OCI-LY1 (cell line): ENCODE data around the gene P3H3.

Source experiments
- H2AFZ ChIP-seq: fragments of 200-600 bp; sonication (generic), shearing (Covaris generic); 2 replicates; pipeline ENCODE4 v1.6.0; 2014; ENCODE audit warnings: antibody characterized with exemption, mild to moderate bottlenecking, low read length
- H3F3A ChIP-seq: fragments of 200-600 bp; sonication (generic), shearing (Covaris generic); 2 replicates; pipeline ENCODE4 v1.6.0; 2014; ENCODE audit warnings: mild to moderate bottlenecking, antibody characterized with exemption, low read length, moderate library complexity; ENCODE audit not compliant: insufficient read depth
- H3K27ac ChIP-seq: fragments of 200-600 bp; sonication (generic); 2 replicates; pipeline ENCODE4 v1.5.1; 2014; ENCODE audit warnings: low read length, mixed run types, mild to moderate bottlenecking, low read depth; ENCODE audit not compliant: poor library complexity, severe bottlenecking
- H3K27me3 ChIP-seq: fragments of 200-600 bp; sonication (generic); 2 replicates; pipeline ENCODE4 v1.6.0; 2014; ENCODE audit warnings: antibody characterized with exemption, mild to moderate bottlenecking, low read length, moderate library complexity; ENCODE audit not compliant: insufficient read depth
- H3K36me3 ChIP-seq: fragments of 200-600 bp; sonication (generic); 2 replicates; pipeline ENCODE4 v1.6.1; 2014; ENCODE audit warnings: mild to moderate bottlenecking, antibody characterized with exemption, low read length, moderate library complexity, mixed read lengths; ENCODE audit not compliant: insufficient read depth
- H3K4me1 ChIP-seq: fragments of 200-600 bp; sonication (generic); 2 replicates; pipeline ENCODE4 v1.5.1; 2014; ENCODE audit warnings: mild to moderate bottlenecking, low read length, moderate library complexity; ENCODE audit not compliant: insufficient read depth, severe bottlenecking
- H3K4me2 ChIP-seq: fragments of 200-600 bp; sonication (generic), shearing (Covaris generic); 2 replicates; pipeline ENCODE4 v1.6.1; 2014; ENCODE audit warnings: low read length
- H3K4me3 ChIP-seq: fragments of 200-600 bp; sonication (generic); 2 replicates; pipeline ENCODE4 v1.5.1; 2014; ENCODE audit warnings: low read length, low read depth, mild to moderate bottlenecking, mixed read lengths; ENCODE audit not compliant: poor library complexity, severe bottlenecking
- H3K79me2 ChIP-seq: fragments of 200-600 bp; shearing (Covaris generic); 2 replicates; pipeline ENCODE4 v1.6.1; 2016; ENCODE audit warnings: mixed run types, low read length, mixed read lengths; ENCODE audit not compliant: insufficient read depth
- H3K9ac ChIP-seq: fragments of 200-600 bp; sonication (generic), shearing (Covaris generic); 2 replicates; pipeline ENCODE4 v1.6.1; 2014; ENCODE audit warnings: mild to moderate bottlenecking, low read length, mixed read lengths
- H3K9me2 ChIP-seq: fragments of 200-600 bp; sonication (generic), shearing (Covaris generic); 2 replicates; pipeline ENCODE4 v1.6.1; 2014; ENCODE audit warnings: low read depth, mild to moderate bottlenecking, low read length, mixed read lengths
- H3K9me3 ChIP-seq: fragments of 200-600 bp; shearing (Covaris generic); 2 replicates; pipeline ENCODE4 v1.6.1; 2014; ENCODE audit warnings: low read length, mixed read lengths
- H4K20me1 ChIP-seq: fragments of 200-600 bp; sonication (generic), shearing (Covaris generic); 2 replicates; pipeline ENCODE4 v1.6.0; 2016; ENCODE audit warnings: mild to moderate bottlenecking, low read length; ENCODE audit not compliant: insufficient read depth
- EZH2 ChIP-seq: fragments of 200-600 bp; sonication (generic), shearing (Covaris generic); IDR thresholded peaks from 2 replicates; pipeline ENCODE4 v1.8.0; 2017; ENCODE audit warnings: borderline replicate concordance, mixed run types, mild to moderate bottlenecking, antibody characterized with exemption, low read length, moderate library complexity, mixed read lengths
- TF ChIP-seq, protein P1 (sequence below): fragments of 200-600 bp; sonication (generic), shearing (Covaris generic); IDR thresholded peaks from 2 replicates; pipeline ENCODE4 v1.5.1; 2017; ENCODE audit warnings: mild to moderate bottlenecking, antibody characterized with exemption, low read length, moderate library complexity, mixed read lengths

Gene P3H3

DNA sequence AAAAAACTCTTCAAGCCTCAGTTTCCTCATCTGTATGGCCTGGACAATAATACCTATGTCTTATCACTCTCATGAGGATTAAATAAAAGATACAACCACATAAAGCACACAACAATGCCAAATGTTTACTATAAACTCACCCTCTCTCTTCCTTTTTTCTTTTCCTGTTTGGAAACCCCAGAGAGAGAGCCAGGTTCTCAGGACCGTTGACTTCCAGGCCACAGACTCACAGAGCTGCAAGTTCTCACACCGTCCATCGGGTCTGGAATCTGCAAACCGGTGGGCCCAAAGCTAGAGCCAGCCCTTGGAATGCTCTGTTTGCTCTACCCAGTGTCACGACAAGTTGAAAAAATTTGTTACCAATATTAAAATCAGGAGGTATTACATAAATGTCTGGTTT is 43.4 kb upstream of the P3H3 start:
- H3K4me2 ChIP-seq = no peak overlapping the region
- no peaks in the 10 kb centered on the region for H4K20me1 ChIP-seq
- no peaks in the 10 kb centered on the region for H3K9me3 ChIP-seq
- no peak overlapping the region for H2AFZ ChIP-seq
- peaks cover 2% of the 10 kb centered on the region; the same call in 1 of the 2 replicates for H3K27me3 ChIP-seq
- no peaks in the 10 kb centered on the region for H3K36me3 ChIP-seq
- no peaks in the 10 kb centered on the region for H3F3A ChIP-seq
- no peak overlapping the region for H3K4me3 ChIP-seq
- no peaks in the 10 kb centered on the region for H3K79me2 ChIP-seq
- no peaks in the 10 kb centered on the region for H3K9me2 ChIP-seq
- H3K9ac ChIP-seq = no peak overlapping the region
- TF ChIP-seq, protein P1, sequence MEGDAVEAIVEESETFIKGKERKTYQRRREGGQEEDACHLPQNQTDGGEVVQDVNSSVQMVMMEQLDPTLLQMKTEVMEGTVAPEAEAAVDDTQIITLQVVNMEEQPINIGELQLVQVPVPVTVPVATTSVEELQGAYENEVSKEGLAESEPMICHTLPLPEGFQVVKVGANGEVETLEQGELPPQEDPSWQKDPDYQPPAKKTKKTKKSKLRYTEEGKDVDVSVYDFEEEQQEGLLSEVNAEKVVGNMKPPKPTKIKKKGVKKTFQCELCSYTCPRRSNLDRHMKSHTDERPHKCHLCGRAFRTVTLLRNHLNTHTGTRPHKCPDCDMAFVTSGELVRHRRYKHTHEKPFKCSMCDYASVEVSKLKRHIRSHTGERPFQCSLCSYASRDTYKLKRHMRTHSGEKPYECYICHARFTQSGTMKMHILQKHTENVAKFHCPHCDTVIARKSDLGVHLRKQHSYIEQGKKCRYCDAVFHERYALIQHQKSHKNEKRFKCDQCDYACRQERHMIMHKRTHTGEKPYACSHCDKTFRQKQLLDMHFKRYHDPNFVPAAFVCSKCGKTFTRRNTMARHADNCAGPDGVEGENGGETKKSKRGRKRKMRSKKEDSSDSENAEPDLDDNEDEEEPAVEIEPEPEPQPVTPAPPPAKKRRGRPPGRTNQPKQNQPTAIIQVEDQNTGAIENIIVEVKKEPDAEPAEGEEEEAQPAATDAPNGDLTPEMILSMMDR = no peak
- TF ChIP-seq EZH2 = no peak
- H3K27ac ChIP-seq = no peak overlapping the region
- H3K4me1 ChIP-seq = peaks cover 11% of the 10 kb centered on the region

DNA sequence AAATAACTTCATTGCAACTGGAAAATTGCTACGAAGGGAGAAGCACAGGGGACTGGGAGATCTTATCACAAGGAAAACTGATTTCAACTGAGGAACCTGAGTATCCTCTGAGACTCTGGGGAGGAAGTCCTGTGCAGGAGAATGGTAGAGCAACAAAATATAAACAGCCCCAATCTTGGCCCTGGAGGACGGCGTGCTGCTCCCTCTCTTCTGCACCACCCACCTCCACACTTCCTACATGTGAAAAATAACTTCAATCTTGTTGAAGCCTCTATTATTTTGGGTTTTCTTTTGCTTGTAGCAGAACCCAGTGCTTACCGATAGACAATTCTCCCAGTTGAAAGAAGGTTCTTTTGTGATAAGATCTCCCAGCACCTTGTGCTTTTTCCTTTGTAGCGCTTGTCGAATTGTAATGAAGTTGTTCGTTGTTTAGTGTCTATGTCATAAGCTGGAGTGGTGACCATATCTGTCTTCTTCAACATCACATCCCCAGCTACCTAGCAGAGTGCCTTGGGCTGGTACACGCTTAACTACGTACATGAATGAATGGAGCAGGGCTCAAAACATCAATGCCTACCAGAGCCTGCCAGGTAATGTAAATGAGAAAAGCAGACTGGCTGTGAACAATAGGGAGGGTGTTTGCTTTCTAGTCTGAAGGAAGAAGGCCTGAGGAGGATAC is 41.7 kb upstream of the P3H3 start:
- peaks cover 11% of the 10 kb centered on the region for H3K4me1 ChIP-seq
- no peaks in the 10 kb centered on the region for H3K36me3 ChIP-seq
- H3K27me3 ChIP-seq = peaks cover 3% of the 10 kb centered on the region; the same call in 1 of the 2 replicates
- no peaks in the 10 kb centered on the region for H3K9me2 ChIP-seq
- H2AFZ ChIP-seq = no peak overlapping the region
- no peaks in the 10 kb centered on the region for H4K20me1 ChIP-seq
- H3K9me3 ChIP-seq = no peaks in the 10 kb centered on the region
- no peak overlapping the region for H3K4me2 ChIP-seq
- H3K9ac ChIP-seq = no peak overlapping the region
- no peaks in the 10 kb centered on the region for H3F3A ChIP-seq
- no peak overlapping the region for H3K27ac ChIP-seq
- no peaks in the 10 kb centered on the region for H3K79me2 ChIP-seq
- H3K4me3 ChIP-seq = no peak overlapping the region
- TF ChIP-seq EZH2 = no peak
- TF ChIP-seq, protein P1 = no peak

DNA sequence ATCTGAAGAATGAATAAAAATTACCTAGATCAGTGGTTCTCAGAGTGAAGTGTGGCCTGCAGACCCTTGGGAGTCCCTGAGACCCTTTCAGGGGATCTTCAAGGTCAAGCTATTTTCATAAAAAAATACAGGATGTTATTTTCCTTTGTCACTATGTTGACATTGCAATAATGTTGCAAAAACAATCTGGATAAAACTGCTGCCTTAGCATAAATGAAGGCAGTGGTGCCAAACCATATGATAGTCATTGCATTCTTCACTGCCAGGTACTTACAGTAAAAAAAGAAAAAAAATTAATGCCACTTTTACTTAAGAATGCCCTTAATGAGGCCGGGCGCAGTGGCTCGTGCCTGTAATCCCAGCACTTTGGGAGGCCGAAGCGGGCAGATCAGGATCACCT is 40.9 kb upstream of the P3H3 start:
- Histone ChIP-seq H3K4me2 (no peak overlapping the region), H3F3A (no peaks in the 10 kb centered on the region), H3K9ac (no peak overlapping the region), H3K9me2 (no peaks in the 10 kb centered on the region), H2AFZ (no peak overlapping the region), H3K36me3 (no peaks in the 10 kb centered on the region), H3K27ac (no peak overlapping the region), H3K79me2 (no peaks in the 10 kb centered on the region), H4K20me1 (no peaks in the 10 kb centered on the region), H3K27me3 (peaks cover 3% of the 10 kb centered on the region; the same call in 1 of the 2 replicates), H3K9me3 (no peaks in the 10 kb centered on the region), H3K4me3 (no peak overlapping the region), H3K4me1 (peaks cover 11% of the 10 kb centered on the region)
- TF ChIP-seq EZH2 = no peak
- TF ChIP-seq, protein P1 = no peak
